NCI-H774 (cell line): ENCODE data around the gene SLC20A1.
"Not testable (repeated sequence)": the region's sequence is repeated elsewhere in the genome, so short reads cannot be mapped to it uniquely, and the experiment has no call there.

Source experiments
- DNase-seq: peaks from one replicate; lab custom pipeline; 2025; lab: John Stamatoyannopoulos, UW

Gene SLC20A1

GRCh38 chr2:112646102-112646719, 472 bp downstream of the SLC20A1 start:
- peak; percentile 71 for DNase-seq

GRCh38 chr2:112646791-112647689, 1.3 kb downstream of the SLC20A1 start:
- no peak for DNase-seq

- no peak for DNase-seq
Measured at GRCh38 chr2:112648081-112648480, 2.3 kb downstream of the SLC20A1 start.

- no peak for DNase-seq
Measured at GRCh38 chr2:112656679-112657078, 10.9 kb downstream of the SLC20A1 start.

GRCh38 chr2:112658301-112658700, 12.6 kb downstream of the SLC20A1 start:
- no peak for DNase-seq

- no peak for DNase-seq
Measured at GRCh38 chr2:112658839-112659667, 13.3 kb downstream of the SLC20A1 start.

GRCh38 chr2:112660138-112660537, 14.4 kb downstream of the SLC20A1 start:
- no peak for DNase-seq

GRCh38 chr2:112661656-112662305, 16.0 kb downstream of the SLC20A1 start:
- DNase-seq = peak; percentile 36

- no peak for DNase-seq
Measured at GRCh38 chr2:112662704-112663103, 17.0 kb downstream of the SLC20A1 start.

GRCh38 chr2:112664689-112665088, 18.9 kb downstream of the SLC20A1 start:
- no peak for DNase-seq

GRCh38 chr2:112665113-112665780, 19.5 kb downstream of the SLC20A1 start:
- DNase-seq = no peak

- DNase-seq = no peak
Measured at GRCh38 chr2:112666761-112667122, 21.0 kb downstream of the SLC20A1 start.

GRCh38 chr2:112667540-112667939, 21.8 kb downstream of the SLC20A1 start:
- not testable (repeated sequence) for DNase-seq

GRCh38 chr2:112669667-112670066, 23.9 kb downstream of the SLC20A1 start:
- no peak for DNase-seq

- DNase-seq = no peak
Measured at GRCh38 chr2:112670252-112671022, 24.7 kb downstream of the SLC20A1 start.

GRCh38 chr2:112671801-112672200, 26.1 kb downstream of the SLC20A1 start:
- DNase-seq = no peak

- no peak for DNase-seq
Measured at GRCh38 chr2:112673008-112673407, 27.3 kb downstream of the SLC20A1 start.

- DNase-seq = no peak
Measured at GRCh38 chr2:112674229-112674628, 28.5 kb downstream of the SLC20A1 start.

- DNase-seq = no peak
Measured at GRCh38 chr2:112679484-112679883, 33.7 kb downstream of the SLC20A1 start.

GRCh38 chr2:112680666-112681101, 34.9 kb downstream of the SLC20A1 start:
- no peak for DNase-seq

- DNase-seq = no peak
Measured at GRCh38 chr2:112682101-112682500, 36.4 kb downstream of the SLC20A1 start.
